ENCODE measurements around the gene CCL13. TPM values are rescaled to one million over a fixed set of nuclear protein-coding genes. Genes with fewer than 3 reads are reported as not detected.

Gene CCL13
- total and polyA plus RNA-seq, 2 of the 8 experiments (the other 6 are each of a cell fraction or from before 2014, with no cell fraction given), result not detected

DNA sequence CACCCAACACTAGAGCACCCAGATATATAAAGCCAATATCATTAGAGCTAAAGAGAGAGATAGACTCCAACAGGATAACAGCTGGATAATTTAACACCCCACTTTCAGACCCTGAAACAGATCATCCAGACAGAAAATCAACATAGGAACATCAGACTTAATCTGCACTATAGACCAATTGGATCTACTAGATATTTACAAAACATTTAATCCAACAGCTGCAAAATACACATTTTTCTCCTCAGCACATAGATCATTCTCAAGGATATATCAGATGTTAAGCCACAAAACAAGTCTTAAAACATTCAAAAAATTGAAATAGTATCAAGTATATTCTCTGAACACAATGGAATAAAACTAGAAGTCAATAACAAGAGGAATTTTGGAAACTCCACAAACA, 4.1 kb upstream of the CCL13 start:
- Histone ChIP-seq H3K14ac (ENCODE audit: insufficient read length) (no peak overlapping the region), H3K18ac (ENCODE audit: extremely low read depth, low read length) (no peak overlapping the region), H2BK12ac (ENCODE audit: low read depth, low read length) (no peak overlapping the region), H4K20me1 (replicated peaks in 1 of 2; ENCODE audit: control insufficient read depth in 1 of 2, insufficient read depth in 2 of 2, low read length in 2 of 2) (no peaks in the 10 kb centered on the region), H4K91ac (replicated peaks; ENCODE audit: insufficient read length, low read length) (no peak overlapping the region), H3K79me1 (ENCODE audit: low read depth, low read length) (no peaks in the 10 kb centered on the region), H3K27ac (ENCODE audit: low read depth, low read length) (no peak overlapping the region), H4K8ac (ENCODE audit: extremely low read depth, insufficient read depth, low read length) (no peak overlapping the region), H3K79me2 (ENCODE audit: control insufficient read depth in 1 of 2, insufficient read depth in 2 of 2, low read length in 2 of 2) (no peaks in the 10 kb centered on the region), H2BK120ac (replicated peaks; ENCODE audit: low read depth, low read length) (no peak overlapping the region), H2BK5ac (ENCODE audit: low read depth, low read length) (no peak overlapping the region), H3K36me3 (ENCODE audit: control insufficient read depth in 2 of 4, insufficient read depth in 4 of 4, low read length in 3 of 4) (no peaks in the 10 kb centered on the region), H2BK20ac (ENCODE audit: low read length) (no peak overlapping the region), H3K56ac (replicated peaks; ENCODE audit: insufficient read length, low read depth, low read length) (no peak overlapping the region), H3K23ac (ENCODE audit: insufficient read length) (no peak overlapping the region), H4K5ac (ENCODE audit: insufficient read length, low read depth, low read length) (no peak overlapping the region), H3K23me2 (ENCODE audit: low read depth, low read length) (no peaks in the 10 kb centered on the region), H3K4me3 (ENCODE audit: extremely low read depth in 1 of 4, insufficient read depth in 2 of 4, low read depth in 3 of 4, low read length in 4 of 4) (no peak overlapping the region), H2AFZ (ENCODE audit: low read length) (no peak overlapping the region), H3K9ac (replicated peaks in 1 of 4; ENCODE audit: extremely low read depth in 1 of 4, low read depth in 3 of 4, low read length in 3 of 4) (no peak overlapping the region), H3K4ac (replicated peaks; ENCODE audit: insufficient read length, low read depth, low read length) (no peak overlapping the region), H2AK5ac (ENCODE audit: low read depth, low read length) (no peak overlapping the region), H2BK15ac (ENCODE audit: low read length) (no peak overlapping the region), H3K27me3 (replicated peaks in 1 of 4; ENCODE audit: control insufficient read depth in 3 of 4, extremely low read depth in 1 of 4, insufficient read depth in 3 of 4, low read length in 3 of 4) (no peaks in the 10 kb centered on the region), H3K4me1 (replicated peaks in 1 of 4; ENCODE audit: control insufficient read depth in 3 of 4, insufficient read depth in 4 of 4, low read length in 3 of 4) (peaks cover 0 to 3% (median 0%) of the 10 kb centered on the region in 4 experiments; a peak in 1 of 7 replicates), H3K4me2 (ENCODE audit: insufficient read depth in 1 of 2, low read depth in 2 of 2, low read length in 2 of 2) (no peak overlapping the region), H3K9me3 (ENCODE audit: insufficient read depth in 2 of 2, low read depth in 1 of 2, low read length in 1 of 2) (no peaks in the 10 kb centered on the region)
- TF ChIP-seq GABPA (IDR thresholded peaks at IDR 0.05; ENCODE audit: borderline replicate concordance, insufficient read depth, low read length), result no peak
- TF ChIP-seq GTF2F1 (IDR thresholded peaks at IDR 0.05; ENCODE audit: borderline replicate concordance, low read depth, low read length), result no peak
- ChIA-PET CTCF (ENCODE audit: partially characterized antibody) (interaction anchor here (0.6 to 15.7 kb wide), 3 partner anchors 9 to 150 kb away, joined by 3 to 442 read pairs (median 16); no protein-coding TSS in a partner anchor), POLR2A (ENCODE audit: partially characterized antibody) (no interaction called here)
- no peak for DNase-seq (ENCODE audit: low read depth in 1 of 2, low spot score in 2 of 2)
- no peak for FAIRE-seq
